Ascending aorta (tissue), 2 donors: ENCODE results near the gene SPATA17. TPM values are rescaled to one million over a fixed set of nuclear protein-coding genes. Genes with fewer than 3 reads are reported as not detected.

Source experiments
- DNase-seq, 2 donors: peaks; one replicate each; pipeline ENCODE4 v3.0.0-alpha.2; 2019; ENCODE audit warnings: low spot score in 2 of 2
- H3K27ac ChIP-seq, 2 donors: fragments of 200-600 bp; sonication (generic); one replicate each; pipeline ENCODE4 v1.5.1; 2016 to 2017; ENCODE audit warnings: mild to moderate bottlenecking in 1 of 2
- H3K27me3 ChIP-seq: fragments of 200-600 bp; sonication (generic); one replicate; pipeline ENCODE4 v1.5.1; 2017
- H3K36me3 ChIP-seq, 2 donors: fragments of 200-600 bp; sonication (generic); one replicate each; pipeline ENCODE4 v1.5.1; 2016
- H3K4me1 ChIP-seq, 2 donors: fragments of 200-600 bp; sonication (generic); one replicate each; pipeline ENCODE4 v1.5.1; 2016 to 2017; ENCODE audit warnings: mild to moderate bottlenecking in 1 of 2
- H3K4me3 ChIP-seq, 2 donors: fragments of 200-600 bp; sonication (generic); one replicate each; pipeline ENCODE4 v1.5.1; 2016 to 2017; ENCODE audit warnings: mild to moderate bottlenecking in 1 of 2
- H3K9me3 ChIP-seq, 2 donors: fragments of 200-600 bp; sonication (generic); one replicate each; pipeline ENCODE4 v1.5.1; 2016
- CTCF ChIP-seq, 3 experiments: fragments of 200-600 bp in 2 of 3; fragments of 450-650 bp in 1 of 3; sonication (generic) in 2 of 3; IDR thresholded peaks; one replicate each; pipeline ENCODE4 v1.5.1; 2016 to 2019; ENCODE audit warnings: antibody characterized with exemption in 3 of 3, mild to moderate bottlenecking in 1 of 3, moderate library complexity in 1 of 3
- intact Hi-C: fragments of 100-400 bp; cut with DNase I; formaldehyde crosslinking; loops from one replicate; pipeline ENCODE4 v1.15.1; 2023
- total RNA-seq: library from RNA; depleted of rRNA; stranded (reverse); fragments of >200 nt; gene quantifications from one replicate; pipeline ENCODE4 v1.1.0, GENCODE V29; 2016

The SPATA17 gene
- total RNA-seq, 1 donor from 2014 or later = not detected

DNA sequence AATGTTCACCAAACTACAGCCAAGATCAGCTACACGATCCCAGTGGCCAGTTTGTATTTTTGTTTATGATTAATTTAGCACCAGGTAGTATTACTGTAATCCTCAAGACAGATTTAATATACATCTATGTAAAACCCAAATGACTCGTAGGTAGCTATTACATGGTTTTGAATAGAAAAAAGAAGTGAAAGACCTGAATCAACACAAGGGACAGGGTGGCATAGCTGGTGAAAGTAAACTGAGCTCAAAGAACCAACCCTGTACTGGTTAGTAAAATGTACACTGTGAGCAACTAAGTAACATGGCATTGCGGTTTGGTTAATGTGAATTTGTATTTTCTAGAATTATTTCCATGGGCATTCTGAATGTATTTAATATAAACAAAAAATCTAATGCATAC lies 9.1 kb upstream of the SPATA17 start:
- Histone ChIP-seq H3K36me3 (peaks cover 3 to 14% of the 10 kb centered on the region in 2 donors), H3K4me1 (no peaks in the 10 kb centered on the region), H3K4me3 (no peak overlapping the region), H3K27ac (no peak overlapping the region), H3K27me3 (no peaks in the 10 kb centered on the region), H3K9me3 (no peaks in the 10 kb centered on the region)
- TF ChIP-seq CTCF (IDR thresholded peaks at IDR 0.05) = no peak
- intact Hi-C loops = no loop called here
- DNase-seq = no peak

- Histone ChIP-seq H3K4me3 (no peak overlapping the region), H3K27ac (no peak overlapping the region), H3K4me1 (peaks cover 2 to 10% of the 10 kb centered on the region in 2 donors), H3K27me3 (no peaks in the 10 kb centered on the region), H3K9me3 (no peaks in the 10 kb centered on the region), H3K36me3 (no peaks in the 10 kb centered on the region)
- intact Hi-C loops = no loop called here
- TF ChIP-seq CTCF (IDR thresholded peaks at IDR 0.05) = no peak
- no peak for DNase-seq
Measured at GRCh38 chr1:217626321-217626720, 4.8 kb upstream of the SPATA17 start.

GRCh38 chr1:217627431-217627830 lies 3.7 kb upstream of the SPATA17 start:
- H3K27me3 ChIP-seq = no peaks in the 10 kb centered on the region
- intact Hi-C loops = no loop called here
- no peak overlapping the region for H3K4me3 ChIP-seq
- H3K27ac ChIP-seq = no peak overlapping the region
- DNase-seq = no peak
- TF ChIP-seq CTCF (IDR thresholded peaks at IDR 0.05) = no peak
- H3K4me1 ChIP-seq = peaks cover 2 to 10% of the 10 kb centered on the region in 2 donors
- H3K9me3 ChIP-seq = no peaks in the 10 kb centered on the region
- no peaks in the 10 kb centered on the region for H3K36me3 ChIP-seq

DNA sequence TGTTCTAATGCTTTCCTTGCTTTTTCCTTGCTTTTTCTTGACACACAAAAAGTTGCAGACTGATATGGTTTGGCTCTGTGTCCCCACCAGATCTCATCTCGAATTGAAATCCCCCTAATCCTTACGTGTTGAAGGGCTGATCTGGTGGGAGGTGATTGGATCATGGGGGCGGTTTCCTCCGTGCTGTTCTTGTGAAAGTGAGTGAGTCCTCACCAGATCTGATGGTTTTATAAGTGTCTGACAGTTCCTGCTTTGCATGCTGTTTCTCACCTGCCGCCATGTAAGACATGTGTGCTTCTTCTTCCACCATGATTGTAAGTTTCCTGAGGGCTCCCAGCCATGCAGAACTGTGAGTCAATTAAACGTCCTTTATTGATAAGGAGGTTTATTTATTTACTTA lies 11.3 kb downstream of the SPATA17 start:
- intact Hi-C loops = no loop called here
- TF ChIP-seq CTCF (IDR thresholded peaks at IDR 0.05) = no peak

DNA sequence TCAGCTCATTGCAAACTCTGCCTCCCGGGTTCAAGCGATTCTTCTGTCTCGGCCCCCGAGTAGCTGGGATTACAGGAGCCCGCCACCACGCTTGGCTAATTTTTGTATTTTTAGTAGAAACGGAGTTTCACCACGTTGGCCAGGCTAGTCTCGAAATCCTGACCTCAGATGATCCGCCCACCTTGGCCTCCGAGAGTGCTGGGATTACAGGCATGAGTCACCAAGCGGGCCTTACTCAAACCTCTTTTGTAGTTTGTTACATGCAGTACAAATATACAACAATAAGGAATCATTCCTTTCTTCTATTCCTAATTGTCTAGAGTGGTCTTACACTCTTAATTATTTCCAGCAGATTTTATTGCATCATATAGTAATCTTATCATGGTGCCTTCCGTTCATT lies 16.6 kb downstream of the SPATA17 start:
- no peak for TF ChIP-seq CTCF (IDR thresholded peaks at IDR 0.05)
- no peak for DNase-seq
- H3K4me1 ChIP-seq = no peaks in the 10 kb centered on the region

More for the DNA sequence above, 11.3 kb downstream of the SPATA17 start:
- H3K4me3 ChIP-seq = no peak overlapping the region
- no peaks in the 10 kb centered on the region for H3K4me1 ChIP-seq
- no peaks in the 10 kb centered on the region for H3K36me3 ChIP-seq
- H3K9me3 ChIP-seq = no peaks in the 10 kb centered on the region
- H3K27me3 ChIP-seq = no peaks in the 10 kb centered on the region
- H3K27ac ChIP-seq = no peak overlapping the region
- no peak for DNase-seq

GRCh38 chr1:217650674-217651073 lies 19.5 kb downstream of the SPATA17 start:
- intact Hi-C loops = no loop called here
- Histone ChIP-seq H3K27me3 (no peaks in the 10 kb centered on the region), H3K36me3 (no peaks in the 10 kb centered on the region), H3K27ac (no peak overlapping the region), H3K9me3 (no peaks in the 10 kb centered on the region), H3K4me3 (no peak overlapping the region), H3K4me1 (no peaks in the 10 kb centered on the region)
- TF ChIP-seq CTCF (IDR thresholded peaks at IDR 0.05) = no peak
- no peak for DNase-seq

More for the DNA sequence above, 16.6 kb downstream of the SPATA17 start:
- no peaks in the 10 kb centered on the region for H3K36me3 ChIP-seq
- H3K4me3 ChIP-seq = no peak overlapping the region
- intact Hi-C loops = no loop called here
- no peak overlapping the region for H3K27ac ChIP-seq
- H3K27me3 ChIP-seq = no peaks in the 10 kb centered on the region
- H3K9me3 ChIP-seq = no peaks in the 10 kb centered on the region
